Nephron progenitor cell (in vitro differentiated cells): Measurements from ENCODE around the gene DNAJC12.

ENCODE experiments used
- DNase-seq: peaks from one replicate; pipeline ENCODE4 v3.0.0; 2021
- H3K27ac Mint-ChIP-seq: 2 replicates; pipeline ENCODE4 v1.8.0; 2021; ENCODE audit warnings: mild to moderate bottlenecking, moderate library complexity, mixed read lengths
- H3K27me3 Mint-ChIP-seq: 2 replicates; pipeline ENCODE4 v1.8.0; 2021; ENCODE audit warnings: mild to moderate bottlenecking, low read depth, mixed read lengths; ENCODE audit not compliant: poor library complexity
- H3K36me3 Mint-ChIP-seq: 2 replicates; pipeline ENCODE4 v1.8.0; 2021; ENCODE audit warnings: low read depth, mixed read lengths
- H3K4me1 Mint-ChIP-seq: 2 replicates; pipeline ENCODE4 v1.8.0; 2021; ENCODE audit warnings: mixed read lengths
- H3K4me3 Mint-ChIP-seq: 2 replicates; pipeline ENCODE4 v1.8.0; 2021; ENCODE audit warnings: mild to moderate bottlenecking, moderate library complexity, mixed read lengths
- H3K9me3 Mint-ChIP-seq: 2 replicates; pipeline ENCODE4 v1.8.0; 2021; ENCODE audit warnings: mild to moderate bottlenecking, moderate library complexity, mixed read lengths
- TF ChIP-seq, protein P1 (sequence below): fragments of 200-600 bp; sonication (generic); IDR thresholded peaks from 2 replicates; pipeline ENCODE4 v1.5.0; 2021; ENCODE audit warnings: antibody characterized with exemption

Gene DNAJC12

GRCh38 chr10:67794256-67794655 lies 43.7 kb downstream of the DNAJC12 start:
- H3K36me3 Mint-ChIP-seq: no peaks in the 10 kb centered on the region
- H3K4me3 Mint-ChIP-seq: no peak overlapping the region
- H3K27ac Mint-ChIP-seq: peak overlapping the region; percentile 55
- TF ChIP-seq, protein P1, sequence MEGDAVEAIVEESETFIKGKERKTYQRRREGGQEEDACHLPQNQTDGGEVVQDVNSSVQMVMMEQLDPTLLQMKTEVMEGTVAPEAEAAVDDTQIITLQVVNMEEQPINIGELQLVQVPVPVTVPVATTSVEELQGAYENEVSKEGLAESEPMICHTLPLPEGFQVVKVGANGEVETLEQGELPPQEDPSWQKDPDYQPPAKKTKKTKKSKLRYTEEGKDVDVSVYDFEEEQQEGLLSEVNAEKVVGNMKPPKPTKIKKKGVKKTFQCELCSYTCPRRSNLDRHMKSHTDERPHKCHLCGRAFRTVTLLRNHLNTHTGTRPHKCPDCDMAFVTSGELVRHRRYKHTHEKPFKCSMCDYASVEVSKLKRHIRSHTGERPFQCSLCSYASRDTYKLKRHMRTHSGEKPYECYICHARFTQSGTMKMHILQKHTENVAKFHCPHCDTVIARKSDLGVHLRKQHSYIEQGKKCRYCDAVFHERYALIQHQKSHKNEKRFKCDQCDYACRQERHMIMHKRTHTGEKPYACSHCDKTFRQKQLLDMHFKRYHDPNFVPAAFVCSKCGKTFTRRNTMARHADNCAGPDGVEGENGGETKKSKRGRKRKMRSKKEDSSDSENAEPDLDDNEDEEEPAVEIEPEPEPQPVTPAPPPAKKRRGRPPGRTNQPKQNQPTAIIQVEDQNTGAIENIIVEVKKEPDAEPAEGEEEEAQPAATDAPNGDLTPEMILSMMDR: no peak
- DNase-seq: no peak
- no peaks in the 10 kb centered on the region for H3K9me3 Mint-ChIP-seq
- peaks cover 40% of the 10 kb centered on the region for H3K4me1 Mint-ChIP-seq
- H3K27me3 Mint-ChIP-seq: peaks cover 5% of the 10 kb centered on the region

- Mint-ChIP-seq H3K36me3 (no peaks in the 10 kb centered on the region), H3K27me3 (peaks cover 11% of the 10 kb centered on the region), H3K4me3 (no peak overlapping the region), H3K9me3 (no peaks in the 10 kb centered on the region), H3K27ac (peak overlapping the region; percentile 55), H3K4me1 (peaks cover 45% of the 10 kb centered on the region)
- DNase-seq: no peak
- TF ChIP-seq, protein P1: no peak
Observed at GRCh38 chr10:67793313-67793712, 44.7 kb downstream of the DNAJC12 start.

GRCh38 chr10:67792653-67793052 lies 45.3 kb downstream of the DNAJC12 start:
- Mint-ChIP-seq H3K27ac (no peak overlapping the region), H3K36me3 (no peaks in the 10 kb centered on the region), H3K4me3 (no peak overlapping the region), H3K4me1 (peaks cover 48% of the 10 kb centered on the region), H3K27me3 (peaks cover 17% of the 10 kb centered on the region), H3K9me3 (no peaks in the 10 kb centered on the region)
- TF ChIP-seq, protein P1: no peak
- DNase-seq: no peak

- Mint-ChIP-seq H3K27me3 (peaks cover 21% of the 10 kb centered on the region), H3K9me3 (no peaks in the 10 kb centered on the region), H3K27ac (no peak overlapping the region), H3K4me1 (peaks cover 48% of the 10 kb centered on the region), H3K4me3 (no peak overlapping the region), H3K36me3 (no peaks in the 10 kb centered on the region)
- no peak for DNase-seq
- TF ChIP-seq, protein P1: no peak
Observed at GRCh38 chr10:67790534-67791408, 47.2 kb downstream of the DNAJC12 start.

GRCh38 chr10:67789769-67790168 lies 48.2 kb downstream of the DNAJC12 start:
- Mint-ChIP-seq H3K27ac (no peak overlapping the region), H3K27me3 (peaks cover 20% of the 10 kb centered on the region), H3K4me3 (no peak overlapping the region), H3K9me3 (no peaks in the 10 kb centered on the region), H3K36me3 (no peaks in the 10 kb centered on the region), H3K4me1 (peaks cover 43% of the 10 kb centered on the region)
- TF ChIP-seq, protein P1: no peak
- DNase-seq: no peak
